HepG2 (cell line): ENCODE data around the gene PLCB1. TPM values are rescaled to one million over a fixed set of nuclear protein-coding genes. Genes with fewer than 3 reads are reported as not detected.

Experiments used
- ATAC-seq: fragments of 200-7000 bp; cut with Tn5 transposase; 3 replicates; pipeline ENCODE4 v1.9.1; 2020; ENCODE audit warnings: mild to moderate bottlenecking, moderate library complexity
- BruUV-seq: library from RNA; stranded (reverse); fragments of 400-500 nt; replicated peaks from 2 replicates; lab custom pipeline; 2021; lab: Mats Ljungman, UMichigan
- CTCF ChIA-PET: fragments of 300-600 bp; formaldehyde crosslinking; extraction: SDS; loops from one replicate; lab custom pipeline; 2021; ENCODE audit warnings: low total read pairs, inconsistent platforms, low intra/inter-chr PET ratio; lab: Yijun Ruan, JAX
- POLR2A ChIA-PET: fragments of 350-600 bp; sonication (Branson Sonifier 250); formaldehyde crosslinking; loops from one replicate; lab custom pipeline; 2020; ENCODE audit warnings: antibody characterized with exemption, inconsistent platforms; lab: Yijun Ruan, JAX
- DNase-seq: peaks from one replicate; pipeline ENCODE4 v3.0.0-alpha.2; 2015; ENCODE audit warnings: low spot score
- FAIRE-seq: peaks from 3 replicates; lab custom pipeline; 2011; peaks lifted over from hg19 to GRCh38; lab: Jason Lieb, UNC
- H2AFZ ChIP-seq: one replicate; pipeline ENCODE4 v1.6.1; 2011; ENCODE audit warnings: low read length, inconsistent platforms
- H3K27ac ChIP-seq: fragments of 300-600 bp; 3 replicates; pipeline ENCODE4 v1.8.0; 2011; ENCODE audit warnings: mixed run types, mild to moderate bottlenecking, mixed read lengths, low read length, inconsistent platforms; ENCODE audit not compliant: insufficient read depth; ENCODE audit errors: extremely low read length
- H3K27me3 ChIP-seq, 2 experiments: fragments of 200-600 bp in 1 of 2; 2 replicates in 1 of 2; 3 replicates in 1 of 2; pipeline versions ENCODE4 v1.6.0 to v1.8.0; 2011; ENCODE audit warnings: low read length in 2 of 2, mild to moderate bottlenecking in 2 of 2, moderate library complexity in 2 of 2, inconsistent platforms in 1 of 2; ENCODE audit not compliant: insufficient read depth in 2 of 2, control insufficient read depth in 1 of 2
- H3K36me3 ChIP-seq, 2 experiments: fragments of 200-600 bp in 1 of 2; replicated peaks in 1 of 2; 2 replicates in 1 of 2; 3 replicates in 1 of 2; pipeline versions ENCODE4 v1.5.1 to v1.8.0; 2011; ENCODE audit warnings: low read length in 2 of 2, inconsistent platforms in 1 of 2; ENCODE audit not compliant: insufficient read depth in 2 of 2, control insufficient read depth in 1 of 2
- H3K4me1 ChIP-seq: 2 replicates; pipeline ENCODE4 v1.5.1; 2012; ENCODE audit warnings: low read length, inconsistent platforms; ENCODE audit not compliant: insufficient read depth
- H3K4me2 ChIP-seq: 2 replicates; pipeline ENCODE4 v1.6.0; 2011; ENCODE audit warnings: low read depth, low read length, inconsistent platforms
- H3K4me3 ChIP-seq, 3 experiments: fragments of 200-600 bp in 1 of 3; sonication (generic), shearing (Covaris generic) in 1 of 3; replicated peaks in 1 of 3; 2 replicates each; pipeline ENCODE4 v1.5.1; 2011 to 2016; ENCODE audit warnings: low read length in 3 of 3, inconsistent platforms in 2 of 3, low read depth in 2 of 3, mild to moderate bottlenecking in 2 of 3, control low read depth in 1 of 3, mixed read lengths in 1 of 3; ENCODE audit not compliant: insufficient read depth in 1 of 3
- H3K79me2 ChIP-seq: one replicate; pipeline ENCODE4 v1.6.1; 2011; ENCODE audit warnings: low read length, inconsistent platforms; ENCODE audit not compliant: insufficient read depth
- H3K9ac ChIP-seq: 2 replicates; pipeline ENCODE4 v1.6.0; 2011; ENCODE audit warnings: mild to moderate bottlenecking, low read depth, low read length, inconsistent platforms; ENCODE audit not compliant: insufficient read depth
- H3K9me3 ChIP-seq: 2 replicates; pipeline ENCODE4 v1.5.1; 2012; ENCODE audit warnings: mild to moderate bottlenecking, low read length
- H4K20me1 ChIP-seq: 2 replicates; pipeline ENCODE4 v1.6.0; 2011; ENCODE audit warnings: inconsistent platforms, mild to moderate bottlenecking, low read length, moderate library complexity; ENCODE audit not compliant: insufficient read depth
- BORCS8-MEF2B ChIP-seq: sonication (generic); formaldehyde crosslinking; IDR thresholded peaks from 2 replicates; pipeline ENCODE4 v1.8.0; 2022; ENCODE audit warnings: mild to moderate bottlenecking, missing genetic modification reagents
- NFE2 ChIP-seq: sonication (generic); formaldehyde crosslinking; IDR thresholded peaks from 2 replicates; pipeline ENCODE4 v1.4.0; 2020; ENCODE audit warnings: missing genetic modification reagents
- POLR2AphosphoS5 ChIP-seq: IDR thresholded peaks from 2 replicates; pipeline ENCODE4 v1.6.1; 2012; ENCODE audit warnings: low read depth, low read length
- REL ChIP-seq: sonication (generic); formaldehyde crosslinking; conservative IDR thresholded peaks from 2 replicates; pipeline ENCODE4 v1.8.0; 2022; ENCODE audit warnings: mild to moderate bottlenecking, missing genetic modification reagents, moderate library complexity
- ZBTB8A ChIP-seq: sonication (generic); formaldehyde crosslinking; IDR thresholded peaks from 2 replicates; pipeline ENCODE4 v1.4.0; 2020; ENCODE audit warnings: mild to moderate bottlenecking, low read depth, missing genetic modification reagents, borderline replicate concordance
- ZNF18 ChIP-seq: sonication (generic); formaldehyde crosslinking; IDR thresholded peaks from 2 replicates; pipeline ENCODE4 v1.8.0; 2022; ENCODE audit warnings: mild to moderate bottlenecking, missing genetic modification reagents; ENCODE audit not compliant: insufficient replicate concordance
- WGBS: methylation state at CpG from one replicate; pipeline ENCODE4 v1.1.6; 2017; ENCODE audit warnings: low lambda C conversion rate; 5-methylcytosine and 5-hydroxymethylcytosine counted together
- in situ Hi-C: cut with HindIII; loops from 2 replicates; pipeline ENCODE4 v1.10.0; 2017; ENCODE audit warnings: low pct_unique_long_range_greater_than_20kb; ENCODE audit not compliant: extremely low pct_ligation_motif_present
- intact Hi-C: fragments of 100-400 bp; cut with micrococcal nuclease; formaldehyde crosslinking; loops from one replicate; pipeline ENCODE4 v1.10.0; 2022; ENCODE audit not compliant: unreplicated experiment
- polyA plus RNA-seq, 8 experiments: library from polyadenylated mRNA; depleted of rRNA in 3 of 8; stranded (reverse) in 7 of 8; unstranded in 1 of 8; fragments of >200 nt; fragmentation: Illumina TruSeq in 4 of 8; extraction: Trizol in 4 of 8; gene quantifications; 2 replicates each; pipeline versions ENCODE4 v1.2.1 to v1.2.3, GENCODE V29; 2011 to 2016; ENCODE audit warnings: low read depth in 4 of 8, missing spikeins in 1 of 8, mixed read lengths in 1 of 8; ENCODE audit not compliant: insufficient read depth in 1 of 8
- total RNA-seq, 5 experiments: library from RNA; depleted of rRNA; stranded (reverse); fragments of >200 nt; fragmentation: Illumina TruSeq; extraction: Trizol; gene quantifications; 2 replicates each; pipeline ENCODE4 v1.2.3, GENCODE V29; 2016; ENCODE audit warnings: low read depth in 1 of 5
- TF ChIP-seq, protein P1 (sequence below): sonication (generic); formaldehyde crosslinking; IDR thresholded peaks from 2 replicates; pipeline ENCODE4 v1.4.0; 2020; ENCODE audit warnings: missing genetic modification reagents; ENCODE audit errors: not compliant biosample characterization

Gene PLCB1
- total and polyA plus RNA-seq, 2 of the 13 experiments (the other 11 are each of a cell fraction or from before 2014, with no cell fraction given): 42.4 to 55.9 TPM

DNA sequence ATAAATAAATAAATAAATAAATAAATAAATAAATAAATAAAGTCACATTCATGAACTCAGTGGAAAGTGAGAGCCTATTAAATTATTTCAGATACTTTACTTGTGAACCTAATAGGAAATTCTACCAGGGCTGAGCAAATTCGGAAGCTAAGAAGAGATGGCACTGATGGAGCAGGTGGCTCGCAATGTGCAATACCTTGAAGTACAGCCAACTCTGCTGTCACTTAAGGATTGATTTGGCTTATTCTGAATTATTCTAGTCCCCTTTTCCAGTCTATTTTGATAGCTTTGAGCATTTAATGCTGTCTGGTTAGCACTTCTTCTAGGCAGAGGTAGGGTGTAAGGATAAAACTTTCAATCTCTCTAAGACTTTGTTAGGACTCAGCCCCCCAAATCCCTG lies 541.0 kb downstream of the PLCB1 start:
- no peak for DNase-seq
- TF ChIP-seq ZBTB8A: no peak
- TF ChIP-seq REL (CRISPR knock-in tag): no peak
- TF ChIP-seq BORCS8-MEF2B: no peak
- no peak for TF ChIP-seq NFE2 (CRISPR knock-in tag)
- no peak for TF ChIP-seq POLR2AphosphoS5
- no peak for TF ChIP-seq ZNF18 (CRISPR knock-in tag)
- TF ChIP-seq, protein P1, sequence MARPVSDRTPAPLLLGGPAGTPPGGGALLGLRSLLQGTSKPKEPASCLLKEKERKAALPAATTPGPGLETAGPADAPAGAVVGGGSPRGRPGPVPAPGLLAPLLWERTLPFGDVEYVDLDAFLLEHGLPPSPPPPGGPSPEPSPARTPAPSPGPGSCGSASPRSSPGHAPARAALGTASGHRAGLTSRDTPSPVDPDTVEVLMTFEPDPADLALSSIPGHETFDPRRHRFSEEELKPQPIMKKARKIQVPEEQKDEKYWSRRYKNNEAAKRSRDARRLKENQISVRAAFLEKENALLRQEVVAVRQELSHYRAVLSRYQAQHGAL (CRISPR knock-in tag): no peak
- BruUV-seq: no TSS peak
- 96% methylated on average over 2 of the region's 2 CpGs for WGBS
- peaks cover 4 to 14% of the 10 kb centered on the region in 2 experiments; a peak in 3 of 5 replicates for H3K36me3 ChIP-seq
- no peak overlapping the region for H3K27ac ChIP-seq
- no peaks in the 10 kb centered on the region for H3K9me3 ChIP-seq
- intact Hi-C loops (no loop called here), in situ Hi-C loops (no loop called here)
- no peak overlapping the region for H3K9ac ChIP-seq
- FAIRE-seq: no peak
- H3K4me3 ChIP-seq: no peak overlapping the region
- no peaks in the 10 kb centered on the region for H3K79me2 ChIP-seq
- H3K4me2 ChIP-seq: no peak overlapping the region
- ChIA-PET POLR2A (no interaction called here), CTCF (no interaction called here)
- no peak for ATAC-seq
- H4K20me1 ChIP-seq: no peaks in the 10 kb centered on the region
- no peak overlapping the region for H2AFZ ChIP-seq
- H3K27me3 ChIP-seq: no peaks in the 10 kb centered on the region
- H3K4me1 ChIP-seq: no peaks in the 10 kb centered on the region
